GM12878 (cell line): ENCODE measurements around the gene SPNS1.

ENCODE experiments used
- CBX3 ChIP-seq: fragments of 200-600 bp; sonication (generic); IDR thresholded peaks from 2 replicates; pipeline ENCODE4 v1.6.1; 2016; ENCODE audit warnings: low read depth, borderline replicate concordance
- EP300 ChIP-seq, 2 experiments: fragments of 150-350 bp in 1 of 2; IDR thresholded peaks; 2 replicates each; pipeline ENCODE4 v1.6.1; 2011 to 2012; ENCODE audit warnings: low read depth in 2 of 2, low read length in 2 of 2, borderline replicate concordance in 1 of 2, improper control_type of control experiment in 1 of 2, inconsistent platforms in 1 of 2; ENCODE audit not compliant: control insufficient read depth in 1 of 2
- FOS ChIP-seq: IDR thresholded peaks from 3 replicates; pipeline ENCODE4 v1.6.1; 2011; ENCODE audit warnings: borderline replicate concordance; ENCODE audit not compliant: insufficient read length; ENCODE audit errors: extremely low read depth
- JUND ChIP-seq: IDR thresholded peaks from 2 replicates; pipeline ENCODE4 v1.6.1; 2012; ENCODE audit warnings: low read depth, mild to moderate bottlenecking, low read length, improper control_type of control experiment, moderate library complexity
- MXI1 ChIP-seq: fragments of 150-350 bp; IDR thresholded peaks from 2 replicates; pipeline ENCODE4 v1.6.1; 2011; ENCODE audit warnings: low read depth, mild to moderate bottlenecking, inconsistent platforms, low read length, improper control_type of control experiment
- MYC ChIP-seq: IDR thresholded peaks from 2 replicates; pipeline ENCODE4 v1.6.1; 2011; ENCODE audit warnings: mild to moderate bottlenecking, low read length, moderate library complexity, inconsistent platforms; ENCODE audit not compliant: insufficient read depth, insufficient replicate concordance, insufficient read length, severe bottlenecking
- RBBP5 ChIP-seq: fragments of 200-600 bp; sonication (generic); conservative IDR thresholded peaks from 2 replicates; pipeline ENCODE4 v1.6.1; 2016
- SP1 ChIP-seq: IDR thresholded peaks from one replicate; pipeline ENCODE4 v1.6.1; 2011; ENCODE audit warnings: low read depth, low read length
- SPI1 ChIP-seq: IDR thresholded peaks from 2 replicates; pipeline ENCODE4 v1.6.1; 2011; ENCODE audit warnings: low read depth, mild to moderate bottlenecking, low read length, moderate library complexity, borderline replicate concordance; ENCODE audit not compliant: insufficient read depth
- SREBF1 ChIP-seq: IDR thresholded peaks from 2 replicates; pipeline ENCODE4 v1.6.1; 2012; ENCODE audit warnings: mild to moderate bottlenecking, low read length
- TCF12 ChIP-seq: IDR thresholded peaks from 2 replicates; pipeline ENCODE4 v1.6.1; 2011; ENCODE audit warnings: low read depth, mild to moderate bottlenecking, low read length
- TF ChIP-seq, protein P1 (sequence below): fragments of 450-650 bp; IDR thresholded peaks from 2 replicates; pipeline ENCODE4 v1.6.1; 2018; ENCODE audit warnings: borderline replicate concordance, mild to moderate bottlenecking; ENCODE audit not compliant: partially characterized antibody
- TF ChIP-seq, protein P2 (sequence below), 3 experiments: IDR thresholded peaks in 2 of 3; conservative IDR thresholded peaks in 1 of 3; 2 replicates each; pipeline ENCODE4 v1.5.1; 2011; ENCODE audit warnings: low read depth in 3 of 3, low read length in 3 of 3, mild to moderate bottlenecking in 3 of 3, control low read depth in 2 of 3, moderate library complexity in 2 of 3, inconsistent platforms in 1 of 3, mixed read lengths in 1 of 3; ENCODE audit not compliant: control insufficient read depth in 2 of 3, insufficient read depth in 1 of 3; ENCODE audit errors: extremely low read depth in 1 of 3
- TF ChIP-seq, protein P3 (sequence below): IDR thresholded peaks from 2 replicates; pipeline ENCODE4 v1.6.1; 2011; ENCODE audit warnings: low read depth, mild to moderate bottlenecking, low read length, moderate library complexity, borderline replicate concordance; ENCODE audit errors: extremely low read depth

DNA sequence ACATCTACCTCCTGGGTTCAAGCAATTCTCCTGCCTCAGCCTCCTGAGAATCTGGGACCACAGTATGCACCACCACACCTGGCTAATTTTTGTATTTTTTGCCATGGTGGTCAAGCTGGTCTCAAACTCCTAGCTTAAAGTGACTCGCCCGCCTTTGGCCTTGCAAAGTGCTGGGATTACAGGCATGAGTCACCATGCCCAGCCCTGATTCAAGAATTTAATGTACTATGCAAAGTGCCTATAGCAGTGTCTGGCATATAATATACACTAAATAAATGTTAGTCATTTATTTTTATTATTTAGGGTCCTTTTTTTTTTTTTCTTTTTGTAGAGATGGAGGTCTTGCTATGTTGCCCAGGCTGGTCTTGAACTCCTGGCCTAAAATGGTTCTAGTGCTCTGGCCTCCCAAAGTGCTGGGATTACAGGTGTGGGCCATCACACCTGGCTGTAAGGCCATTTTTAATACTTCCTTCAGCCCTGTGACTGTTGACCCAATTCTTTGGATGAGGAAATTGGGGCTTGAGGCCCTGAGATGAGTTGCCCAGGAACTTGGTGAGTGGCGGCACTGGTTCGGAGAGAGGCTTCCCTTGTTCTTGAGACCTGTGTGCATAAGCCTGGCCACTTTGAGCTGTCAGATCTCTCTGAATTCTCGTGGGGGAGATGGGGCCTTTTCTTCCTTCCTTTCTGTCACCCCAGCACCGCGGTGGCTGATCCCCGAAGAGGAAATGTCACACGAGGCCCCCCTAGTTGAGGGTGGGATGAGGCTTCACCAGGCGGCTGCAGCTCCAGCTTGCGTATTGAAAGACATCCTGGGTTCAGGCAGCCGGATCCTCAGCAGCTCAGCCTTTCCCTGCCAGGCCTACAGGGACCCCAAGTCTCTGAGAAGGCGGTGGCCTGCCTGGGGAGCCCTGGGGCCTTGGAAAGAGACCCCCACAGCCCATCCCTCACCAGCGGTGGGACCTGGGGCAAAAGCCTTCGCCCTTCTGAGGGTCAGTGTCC lies 49.0 kb downstream of the SPNS1 start:
- TF ChIP-seq TCF12 (no peak), MYC (no peak), MXI1 (no peak), SP1 (no peak), SREBF1 (no peak), CBX3 (no peak), JUND (no peak), FOS (no peak), RBBP5 (no peak), SPI1 (no peak), EP300 (IDR thresholded peaks at IDR 0.05; ENCODE audit: borderline replicate concordance in 1 of 2, control insufficient read depth in 1 of 2, low read depth in 2 of 2, low read length in 2 of 2) (no peak)
- TF ChIP-seq, protein P1, sequence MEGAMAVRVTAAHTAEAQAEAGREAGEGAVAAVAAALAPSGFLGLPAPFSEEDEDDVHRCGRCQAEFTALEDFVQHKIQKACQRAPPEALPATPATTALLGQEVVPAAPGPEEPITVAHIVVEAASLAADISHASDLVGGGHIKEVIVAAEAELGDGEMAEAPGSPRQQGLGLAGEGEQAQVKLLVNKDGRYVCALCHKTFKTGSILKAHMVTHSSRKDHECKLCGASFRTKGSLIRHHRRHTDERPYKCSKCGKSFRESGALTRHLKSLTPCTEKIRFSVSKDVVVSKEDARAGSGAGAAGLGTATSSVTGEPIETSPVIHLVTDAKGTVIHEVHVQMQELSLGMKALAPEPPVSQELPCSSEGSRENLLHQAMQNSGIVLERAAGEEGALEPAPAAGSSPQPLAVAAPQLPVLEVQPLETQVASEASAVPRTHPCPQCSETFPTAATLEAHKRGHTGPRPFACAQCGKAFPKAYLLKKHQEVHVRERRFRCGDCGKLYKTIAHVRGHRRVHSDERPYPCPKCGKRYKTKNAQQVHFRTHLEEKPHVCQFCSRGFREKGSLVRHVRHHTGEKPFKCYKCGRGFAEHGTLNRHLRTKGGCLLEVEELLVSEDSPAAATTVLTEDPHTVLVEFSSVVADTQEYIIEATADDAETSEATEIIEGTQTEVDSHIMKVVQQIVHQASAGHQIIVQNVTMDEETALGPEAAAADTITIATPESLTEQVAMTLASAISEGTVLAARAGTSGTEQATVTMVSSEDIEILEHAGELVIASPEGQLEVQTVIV: no peak
- TF ChIP-seq, protein P2, sequence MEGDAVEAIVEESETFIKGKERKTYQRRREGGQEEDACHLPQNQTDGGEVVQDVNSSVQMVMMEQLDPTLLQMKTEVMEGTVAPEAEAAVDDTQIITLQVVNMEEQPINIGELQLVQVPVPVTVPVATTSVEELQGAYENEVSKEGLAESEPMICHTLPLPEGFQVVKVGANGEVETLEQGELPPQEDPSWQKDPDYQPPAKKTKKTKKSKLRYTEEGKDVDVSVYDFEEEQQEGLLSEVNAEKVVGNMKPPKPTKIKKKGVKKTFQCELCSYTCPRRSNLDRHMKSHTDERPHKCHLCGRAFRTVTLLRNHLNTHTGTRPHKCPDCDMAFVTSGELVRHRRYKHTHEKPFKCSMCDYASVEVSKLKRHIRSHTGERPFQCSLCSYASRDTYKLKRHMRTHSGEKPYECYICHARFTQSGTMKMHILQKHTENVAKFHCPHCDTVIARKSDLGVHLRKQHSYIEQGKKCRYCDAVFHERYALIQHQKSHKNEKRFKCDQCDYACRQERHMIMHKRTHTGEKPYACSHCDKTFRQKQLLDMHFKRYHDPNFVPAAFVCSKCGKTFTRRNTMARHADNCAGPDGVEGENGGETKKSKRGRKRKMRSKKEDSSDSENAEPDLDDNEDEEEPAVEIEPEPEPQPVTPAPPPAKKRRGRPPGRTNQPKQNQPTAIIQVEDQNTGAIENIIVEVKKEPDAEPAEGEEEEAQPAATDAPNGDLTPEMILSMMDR (IDR thresholded peaks at IDR 0.05 in 2 of 3, conservative IDR thresholded peaks at IDR 0.05 in 1 of 3; ENCODE audit: control insufficient read depth in 2 of 3, extremely low read depth in 1 of 3, insufficient read depth in 1 of 3, low read depth in 3 of 3, low read length in 3 of 3): no peak
- TF ChIP-seq, protein P3, sequence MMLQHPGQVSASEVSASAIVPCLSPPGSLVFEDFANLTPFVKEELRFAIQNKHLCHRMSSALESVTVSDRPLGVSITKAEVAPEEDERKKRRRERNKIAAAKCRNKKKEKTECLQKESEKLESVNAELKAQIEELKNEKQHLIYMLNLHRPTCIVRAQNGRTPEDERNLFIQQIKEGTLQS: no peak
